Kasumi-1 (cell line): Measurements from ENCODE around the gene SRGAP3.

ENCODE experiments used
- DNase-seq, 2 experiments: peaks; one replicate each; lab custom pipeline; 2025; lab: John Stamatoyannopoulos, UW

Gene SRGAP3

DNA sequence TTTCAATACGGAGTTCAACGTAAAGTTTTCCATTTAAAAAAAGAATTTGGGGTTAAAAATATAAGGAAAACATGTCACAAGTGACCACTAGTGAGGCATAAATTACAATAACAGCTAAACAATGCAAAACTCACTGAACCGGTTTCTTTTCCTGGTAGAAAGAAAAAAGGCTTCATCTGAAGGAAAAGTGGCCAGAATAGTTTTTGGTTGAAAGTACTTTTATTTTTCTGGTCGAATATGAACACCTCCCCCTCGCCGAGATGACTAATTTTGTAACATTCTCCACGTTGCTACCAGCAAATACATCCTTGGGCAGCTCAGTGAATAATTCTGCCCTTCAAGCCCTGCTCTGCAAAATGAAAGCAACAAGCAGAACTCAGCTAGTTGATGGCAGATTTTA lies 3.9 kb upstream of the SRGAP3 start:
- no peak for DNase-seq

DNA sequence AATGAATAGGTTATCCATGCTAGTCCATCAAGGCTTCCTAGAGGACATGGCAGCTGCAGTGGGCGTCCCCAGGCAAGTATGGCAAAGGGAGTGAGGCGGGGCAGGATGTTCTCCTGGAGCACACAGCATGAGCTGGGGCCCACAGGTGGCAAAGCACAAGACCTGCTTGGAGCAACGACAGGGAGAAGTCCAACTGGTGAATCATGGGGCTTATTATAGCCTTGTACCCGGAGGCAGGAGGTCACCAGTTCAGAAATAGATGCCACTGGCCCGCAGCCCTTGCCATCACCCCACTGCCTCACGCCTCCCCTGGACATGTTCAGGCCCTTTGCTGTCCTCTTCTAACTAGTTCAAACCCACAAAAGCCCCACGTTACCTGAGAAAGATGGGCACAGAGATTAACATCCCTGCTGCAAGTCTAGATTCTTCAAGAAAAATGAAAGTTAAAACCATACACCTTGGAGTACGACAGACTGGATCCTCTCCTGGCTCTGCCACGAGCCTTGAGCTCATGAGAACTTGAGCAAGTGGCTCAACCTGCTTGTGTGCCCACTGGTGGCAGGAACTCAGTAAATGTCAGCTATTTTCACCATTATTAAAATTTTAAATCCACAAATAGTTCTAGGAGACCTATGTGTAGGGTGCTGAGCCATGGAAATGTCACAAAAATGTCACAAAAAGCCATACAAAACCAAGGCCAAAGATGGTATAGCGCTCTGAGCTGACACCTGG lies 1.8 kb upstream of the SRGAP3 start:
- no peak for DNase-seq

DNA sequence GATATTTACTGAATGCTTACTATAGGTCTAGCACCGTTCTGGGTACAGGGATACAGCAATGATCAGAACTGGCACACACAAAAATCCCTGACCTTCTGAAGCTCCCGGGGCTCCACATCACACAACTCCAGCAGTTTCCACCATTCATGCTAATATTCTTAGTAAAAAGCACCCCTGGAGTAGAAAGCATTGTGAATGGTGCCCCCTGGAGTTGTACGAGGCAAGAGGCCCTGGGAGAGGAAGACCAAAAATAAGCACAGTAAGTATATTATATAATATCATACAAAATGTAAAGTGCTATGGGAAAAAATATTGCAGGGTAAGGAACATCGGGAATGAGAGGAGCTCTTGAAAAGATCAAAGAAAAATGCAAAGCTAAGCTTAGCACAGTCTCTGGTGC lies 790 bp upstream of the SRGAP3 start:
- DNase-seq: peak; percentile 30 to 35

DNA sequence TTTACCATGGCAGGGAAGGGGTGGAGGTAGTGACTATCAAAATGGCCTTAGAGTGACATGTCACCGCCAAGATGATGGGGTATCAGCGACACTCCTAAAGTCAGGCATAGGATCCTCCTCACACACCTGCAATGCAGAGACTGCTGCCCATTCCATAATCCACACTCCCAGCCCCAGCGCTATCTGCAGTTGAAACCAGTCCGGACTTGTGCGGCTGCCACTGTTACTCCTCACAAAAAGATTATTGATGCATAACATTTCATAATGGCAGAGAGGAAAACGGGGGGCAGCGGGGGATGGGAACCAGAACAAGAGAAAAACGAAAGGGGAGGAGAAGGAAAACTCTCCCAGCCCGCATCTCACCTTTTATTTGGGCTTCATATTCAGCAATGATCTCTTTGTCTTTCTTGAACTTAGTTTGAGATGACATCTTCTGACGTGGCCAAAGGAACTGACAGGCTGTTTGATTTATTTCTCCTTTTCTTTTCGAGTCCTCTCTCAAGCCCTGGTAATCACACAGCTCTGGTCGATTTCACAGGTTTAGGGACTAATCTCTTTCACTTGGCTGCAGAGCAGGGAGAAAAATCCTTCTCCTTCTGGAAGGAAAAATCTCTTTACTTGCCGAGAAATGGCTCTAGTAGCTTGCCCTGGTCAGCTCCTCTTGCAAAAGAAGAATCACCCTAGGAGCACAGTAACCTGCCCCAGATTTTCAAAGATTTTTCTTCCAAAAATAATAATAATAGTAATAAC lies 749 bp downstream of the SRGAP3 start:
- DNase-seq: peak in 1 of 2 experiments; percentile 31

DNA sequence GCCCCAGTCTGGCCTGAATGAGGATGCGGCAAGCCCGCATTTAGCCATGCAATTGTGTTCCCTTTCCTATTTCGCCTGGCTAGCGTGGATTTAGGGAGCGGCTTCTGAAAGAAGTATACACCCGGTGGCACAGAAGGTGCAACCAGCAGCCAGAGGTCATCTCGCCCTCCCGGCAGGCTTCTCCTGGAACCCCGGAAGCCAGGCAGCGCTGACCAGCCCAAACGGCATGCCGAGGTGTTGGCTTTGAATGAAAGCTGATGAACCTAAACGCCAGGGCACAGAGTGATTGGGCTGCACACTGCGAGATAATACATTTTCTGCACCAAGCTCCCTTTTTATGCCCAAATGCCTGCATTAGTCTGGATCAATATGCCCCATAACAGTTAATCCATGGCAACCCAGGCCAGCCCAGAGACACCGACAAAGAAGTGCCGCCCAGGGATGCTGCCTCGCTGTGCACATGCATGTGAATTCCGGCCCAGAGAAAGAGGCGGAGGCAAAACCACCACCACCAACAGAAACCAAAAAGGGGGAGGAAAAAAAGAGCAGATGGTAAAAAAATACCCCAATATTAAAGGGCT lies 1.4 kb downstream of the SRGAP3 start:
- DNase-seq: no peak

DNA sequence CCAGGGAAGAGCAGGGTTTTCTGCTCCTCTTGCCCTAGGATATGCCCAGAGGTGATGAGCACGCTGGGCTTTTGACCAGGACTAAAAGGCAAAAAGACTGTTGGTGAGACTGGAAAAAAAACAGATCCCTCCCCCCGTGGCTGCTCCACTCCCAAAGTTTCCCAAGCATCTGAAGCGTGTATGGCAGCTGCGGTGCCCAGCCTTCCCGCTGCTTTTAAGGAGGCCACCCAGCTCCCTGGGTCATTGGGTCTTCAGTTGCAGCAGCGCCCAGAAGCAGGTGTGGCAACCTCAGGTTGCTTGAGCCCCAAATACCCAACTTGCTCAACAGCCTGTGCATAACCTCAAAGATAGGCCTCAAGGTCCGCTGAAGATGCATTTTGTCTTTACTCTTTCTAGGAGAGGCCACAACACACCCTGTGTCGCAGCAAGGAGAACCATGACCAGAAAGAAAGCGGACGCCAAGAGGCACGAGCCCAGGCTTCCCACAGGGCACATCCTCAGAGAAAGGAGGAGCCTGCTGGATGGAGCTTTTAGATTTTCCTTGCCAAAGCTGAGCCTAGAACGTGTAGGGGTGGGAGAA lies 2.0 kb downstream of the SRGAP3 start:
- no peak for DNase-seq

DNA sequence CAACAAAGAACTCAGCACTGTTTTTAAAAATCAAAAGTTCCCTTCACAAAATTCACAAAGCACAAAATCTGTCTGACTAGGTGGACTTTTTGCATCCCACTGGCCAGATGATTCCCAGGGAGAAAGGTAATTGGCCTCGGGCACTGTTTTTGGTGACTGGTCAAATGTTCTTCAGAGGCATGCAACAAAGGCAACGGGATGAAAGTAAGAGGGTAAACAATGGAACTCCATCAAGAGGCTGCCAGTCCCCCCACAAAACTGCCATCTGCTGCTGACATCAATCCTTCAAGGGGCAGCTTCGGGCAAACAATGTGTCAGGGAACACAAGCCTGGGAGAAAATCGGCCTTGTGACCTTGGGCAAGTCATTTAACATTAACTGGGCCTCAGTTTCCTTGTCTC lies 3.3 kb downstream of the SRGAP3 start:
- DNase-seq: no peak

DNA sequence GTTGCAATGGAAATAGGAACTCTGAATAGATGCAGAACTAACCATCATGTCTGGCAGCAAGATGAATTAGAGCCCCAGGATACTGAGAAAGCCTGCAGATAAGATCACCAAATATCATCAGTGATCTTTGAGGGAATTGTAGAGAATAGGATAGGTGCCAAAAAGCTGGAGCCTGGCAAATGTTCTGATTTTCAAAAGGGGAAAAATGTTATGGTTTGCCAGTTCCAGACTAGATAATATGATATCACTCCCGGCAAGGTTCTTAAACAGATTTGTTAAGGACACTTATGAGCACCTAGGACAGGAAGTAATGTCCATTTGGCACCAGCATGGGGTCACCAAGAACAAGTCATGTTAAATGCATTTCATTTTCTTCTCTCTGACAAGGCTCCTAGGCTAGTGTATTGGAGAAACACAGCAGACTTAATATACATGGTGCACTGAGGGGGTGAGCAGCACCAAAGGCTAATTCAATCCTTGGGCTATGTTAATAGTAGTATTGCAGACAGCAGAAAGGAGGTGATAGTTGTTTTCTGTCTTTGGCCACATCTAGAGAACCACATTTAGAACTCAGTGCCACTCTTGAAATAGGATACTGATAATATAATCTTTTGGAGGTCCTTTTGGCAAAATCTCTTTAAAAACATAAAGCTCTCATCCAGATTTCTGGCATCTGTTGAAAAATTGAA lies 4.8 kb downstream of the SRGAP3 start:
- no peak for DNase-seq

DNA sequence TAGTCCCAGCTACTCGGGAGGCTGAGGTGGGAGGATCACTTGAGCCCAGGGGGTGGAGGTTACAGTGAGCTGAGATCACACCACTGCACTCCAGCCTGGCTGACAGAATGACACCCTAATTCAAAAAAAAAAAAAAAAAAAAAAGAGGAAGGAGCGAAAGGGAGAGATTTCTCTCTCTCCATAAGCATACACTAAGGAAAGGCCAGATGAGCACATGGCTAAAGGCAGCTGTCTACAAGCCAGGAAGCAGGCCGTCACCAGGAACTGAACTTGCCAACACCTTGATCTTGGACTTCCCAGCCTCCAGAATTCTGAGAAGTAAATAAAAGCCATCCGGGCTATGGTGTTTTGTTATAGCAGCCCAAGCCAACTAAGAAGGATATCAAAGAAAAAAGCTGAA lies 7.5 kb downstream of the SRGAP3 start:
- DNase-seq: no peak

DNA sequence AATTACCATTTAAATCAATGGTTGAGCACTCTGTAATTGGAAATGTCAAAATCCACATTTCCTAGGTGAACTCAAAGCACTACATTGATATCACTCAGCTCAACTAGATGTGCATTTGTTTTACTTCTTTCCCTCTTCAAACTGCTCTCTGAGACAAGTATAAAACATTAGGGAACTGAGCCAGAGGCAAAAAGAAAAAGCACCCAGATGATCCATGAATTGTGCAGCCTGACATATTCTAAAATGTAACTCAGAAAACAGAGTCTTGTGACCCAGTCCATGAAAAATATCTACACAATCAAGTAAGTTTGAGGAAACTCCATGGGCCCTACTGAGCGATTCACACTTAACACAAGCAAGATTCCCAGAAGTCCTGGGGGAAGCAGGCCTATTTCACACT lies 9.8 kb downstream of the SRGAP3 start:
- no peak for DNase-seq

DNA sequence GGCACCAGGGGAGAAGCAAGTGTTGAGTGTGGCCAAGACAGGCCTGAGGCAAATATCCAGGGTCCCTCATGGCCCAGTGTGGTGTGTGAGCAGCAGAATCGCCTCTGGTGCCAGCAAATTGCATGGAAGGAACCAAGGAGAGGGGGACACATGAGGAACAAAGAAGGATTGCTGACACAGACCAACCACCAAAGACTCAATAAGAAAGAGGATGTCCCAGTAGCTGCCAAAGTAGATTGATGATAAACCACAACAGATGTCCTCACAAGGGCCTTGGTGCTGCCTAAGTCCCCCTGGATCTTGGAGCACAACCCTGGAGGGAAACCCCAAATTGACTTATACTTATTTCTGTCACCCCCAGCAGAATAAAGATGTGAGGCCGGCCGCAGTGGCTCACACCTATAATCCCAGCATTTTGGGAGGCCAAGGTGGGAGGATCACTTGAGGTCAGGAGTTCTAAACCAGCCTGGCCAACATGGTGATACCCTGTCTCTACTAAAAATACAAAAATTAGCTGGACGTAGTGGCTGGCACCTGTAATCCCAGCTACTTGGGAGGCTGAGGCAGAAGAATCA lies 10.6 kb downstream of the SRGAP3 start:
- DNase-seq: no peak

DNA sequence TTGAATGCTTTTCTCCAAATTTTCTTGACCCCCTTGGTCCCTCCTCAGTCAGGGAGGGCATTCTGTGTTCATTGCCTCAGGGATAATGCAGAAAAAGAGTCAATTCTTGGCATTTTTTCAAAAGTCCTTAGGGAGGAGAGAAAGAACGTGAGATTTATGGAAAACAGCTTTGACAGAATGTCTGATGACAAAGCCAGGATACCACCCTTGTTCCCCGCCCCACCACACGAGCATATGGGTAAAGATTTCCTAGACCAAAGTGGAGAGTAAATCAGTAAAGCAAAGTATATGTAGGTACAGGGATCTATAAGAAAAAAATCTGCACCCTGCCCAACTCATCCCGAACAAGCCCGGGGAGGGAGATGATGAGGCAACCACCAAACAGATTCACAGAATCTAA lies 11.2 kb downstream of the SRGAP3 start:
- no peak for DNase-seq

DNA sequence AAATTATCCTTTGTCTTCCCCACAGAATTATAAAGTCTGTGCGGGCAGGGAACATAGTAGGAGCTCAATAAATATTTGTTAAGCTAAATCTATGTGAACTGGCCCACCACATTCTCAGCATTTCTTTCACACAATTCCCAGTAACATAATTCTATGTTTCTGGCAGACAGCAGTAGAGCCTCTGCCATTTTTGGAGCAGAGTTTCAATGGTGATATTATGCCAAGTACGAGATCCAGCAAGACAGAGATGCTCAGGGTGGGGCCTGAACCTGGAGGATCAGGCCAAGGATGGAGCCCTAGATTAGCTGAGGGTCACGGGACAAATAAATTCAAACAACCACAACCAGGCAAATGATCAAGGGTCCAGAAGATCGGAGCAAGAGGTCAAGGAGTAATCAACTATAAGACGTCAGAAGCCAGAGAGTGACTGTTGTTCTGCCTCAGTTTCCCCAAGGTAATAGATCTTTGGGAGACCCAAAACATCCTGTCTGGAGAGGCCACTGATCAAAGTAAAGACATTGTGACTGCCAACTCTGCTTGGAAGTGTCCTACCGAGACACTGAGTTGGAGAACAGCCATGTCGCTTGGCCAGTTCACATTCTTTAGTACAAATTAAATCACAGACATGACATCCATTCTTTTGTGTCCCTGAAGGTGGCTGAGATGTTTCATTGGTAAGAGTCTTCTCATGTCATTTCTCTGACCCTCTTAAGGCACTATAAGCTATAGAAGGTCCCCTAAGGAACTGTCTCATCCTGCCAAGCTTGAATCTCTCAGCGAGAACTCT lies 15.4 kb downstream of the SRGAP3 start:
- no peak for DNase-seq

DNA sequence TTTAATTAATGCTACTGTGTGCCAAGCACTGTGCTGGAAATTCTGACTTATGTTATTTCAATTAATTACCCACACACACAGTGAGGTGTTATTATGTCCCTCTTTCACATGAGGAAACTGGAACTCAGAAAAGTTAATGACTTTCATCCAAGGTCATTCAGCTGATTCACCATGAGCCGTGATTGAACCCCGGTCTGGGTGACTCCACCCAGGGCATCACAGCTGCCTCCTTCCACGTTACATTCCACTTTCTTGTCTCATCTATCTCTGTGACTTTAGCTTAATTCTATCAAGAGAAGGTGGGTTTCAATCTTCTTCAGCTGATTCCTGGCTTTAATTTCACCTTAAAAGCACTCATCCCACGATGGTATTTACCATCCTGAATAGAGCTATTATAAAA lies 16.3 kb downstream of the SRGAP3 start:
- no peak for DNase-seq

DNA sequence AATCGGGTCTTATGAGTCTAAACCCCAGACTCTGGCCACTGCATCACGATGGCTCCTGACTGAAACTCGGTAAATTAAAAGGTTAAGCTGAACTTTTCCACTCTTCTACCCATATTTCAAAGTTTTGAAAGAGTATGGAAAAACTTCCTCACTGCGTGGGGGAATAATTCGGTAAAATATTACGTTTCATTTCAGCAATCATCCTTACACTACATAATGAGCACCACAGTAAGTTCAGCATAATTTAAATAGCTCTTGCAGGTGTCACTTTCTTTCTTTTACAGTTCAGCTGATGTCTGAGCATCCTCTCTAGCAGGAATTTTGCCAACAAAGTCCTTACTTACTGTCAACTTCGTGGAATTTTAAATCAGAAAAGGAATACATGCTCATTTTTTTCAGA lies 17.5 kb downstream of the SRGAP3 start:
- no peak for DNase-seq

DNA sequence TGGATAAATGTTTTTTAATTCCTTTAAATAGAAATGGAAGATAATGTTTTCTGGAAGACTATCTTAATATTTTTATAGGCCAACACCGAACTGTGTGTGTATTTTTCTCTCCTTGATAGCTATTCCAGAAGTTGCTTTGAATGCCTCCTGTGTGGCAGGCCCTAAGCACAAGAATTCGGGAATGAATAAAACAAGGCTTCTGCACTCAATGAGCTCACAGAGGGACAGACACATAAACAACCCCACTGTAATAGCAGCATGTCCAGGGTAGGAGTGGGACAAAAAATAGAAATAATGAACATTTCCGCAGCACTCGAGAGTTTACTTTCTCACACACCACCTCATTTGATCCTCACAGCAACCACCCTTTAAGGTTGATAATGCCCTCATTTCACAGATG lies 18.0 kb downstream of the SRGAP3 start:
- DNase-seq: no peak

DNA sequence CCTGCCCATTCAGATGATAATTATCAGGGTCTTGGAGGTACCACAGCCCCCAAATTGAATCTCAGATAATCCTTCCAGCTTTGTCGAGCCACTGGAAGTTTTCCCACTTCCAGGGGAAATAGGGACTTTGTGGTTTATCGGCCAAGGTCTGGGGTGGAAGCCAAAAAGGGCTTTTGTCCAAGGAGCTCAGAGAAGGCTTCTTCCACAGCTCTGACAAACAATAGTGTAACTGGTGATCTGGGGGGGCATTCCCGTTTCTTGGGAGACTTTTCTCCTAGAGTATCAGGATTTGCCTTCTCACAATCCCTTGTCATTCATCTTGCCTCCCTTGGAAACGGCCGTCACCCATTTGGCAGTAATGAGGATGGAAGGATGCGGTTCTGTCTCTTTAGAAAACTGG lies 18.4 kb downstream of the SRGAP3 start:
- DNase-seq: no peak

DNA sequence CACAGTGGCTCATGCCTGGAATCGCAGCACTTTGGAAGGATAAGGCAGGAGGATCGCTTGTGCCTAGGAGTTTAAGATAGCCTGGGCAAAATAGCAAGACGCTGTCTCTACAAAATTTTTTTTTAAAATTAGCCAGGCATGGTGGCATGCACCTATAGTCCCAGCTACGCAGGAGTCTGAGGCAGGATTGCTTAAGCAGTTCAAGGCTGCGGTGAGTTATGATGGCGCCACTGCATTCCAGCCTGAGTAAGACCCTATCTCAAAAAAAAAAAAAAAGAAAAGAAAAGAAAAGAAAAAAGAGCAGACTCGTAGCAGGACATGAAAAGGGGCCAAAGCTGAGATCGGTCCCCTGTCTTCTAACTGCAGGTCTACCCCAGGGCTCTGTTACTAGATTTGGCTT lies 18.9 kb downstream of the SRGAP3 start:
- no peak for DNase-seq

DNA sequence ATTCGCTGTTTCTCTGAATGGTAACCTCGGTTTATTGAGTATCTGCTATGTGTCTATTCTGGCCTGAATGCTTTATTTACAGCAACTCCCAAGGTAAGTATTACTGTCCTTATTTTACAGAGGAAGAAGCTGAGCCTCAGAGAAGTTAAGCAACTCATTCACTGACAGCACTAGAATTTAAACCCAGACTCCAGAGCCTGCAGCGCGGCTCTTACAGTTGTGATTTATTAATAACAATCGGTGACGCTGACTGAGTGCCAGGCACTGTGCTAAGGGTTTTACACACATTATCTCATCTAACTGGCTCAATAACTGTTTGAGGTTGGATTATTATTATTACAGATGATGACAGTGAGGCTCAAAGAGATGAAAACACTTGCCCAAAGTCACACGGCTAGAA lies 19.6 kb downstream of the SRGAP3 start:
- no peak for DNase-seq

DNA sequence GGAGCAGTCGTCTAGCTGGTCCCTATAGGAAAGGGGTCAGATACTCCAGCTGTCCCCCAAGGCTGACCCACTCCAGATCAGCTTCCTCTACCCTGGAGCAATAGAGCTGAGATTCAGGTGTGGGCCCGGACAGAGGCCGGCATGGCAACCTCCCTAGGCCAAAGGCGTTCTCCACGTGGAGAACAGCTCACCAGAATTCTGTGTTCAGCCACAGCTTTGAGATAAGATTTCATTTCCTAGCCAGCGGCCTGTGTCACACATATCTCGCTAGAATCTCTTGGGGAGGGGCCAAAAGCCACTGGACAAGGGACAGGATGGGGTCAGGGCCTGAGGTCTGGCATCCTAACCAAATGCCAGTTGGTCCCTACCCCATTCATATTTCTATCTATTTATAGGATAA lies 20.1 kb downstream of the SRGAP3 start:
- DNase-seq: no peak

DNA sequence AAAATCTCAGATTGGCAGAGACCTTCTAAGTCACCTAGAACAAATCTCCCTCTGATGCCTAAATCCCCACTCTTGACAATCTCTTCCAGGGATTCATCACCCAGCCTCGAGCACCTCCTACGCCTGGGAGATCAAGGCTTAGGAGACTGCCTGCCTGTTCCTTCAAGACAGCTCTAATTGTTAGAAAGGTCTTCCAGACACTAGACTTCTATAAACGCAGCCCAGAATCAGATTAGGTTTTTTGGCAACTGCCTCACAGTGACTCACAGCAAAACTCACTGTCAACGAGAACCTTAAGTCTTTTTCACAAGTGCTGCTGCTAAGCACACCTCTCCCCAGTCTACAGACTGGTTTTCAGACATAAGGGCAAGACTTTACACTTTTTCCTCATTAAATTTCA lies 23.1 kb downstream of the SRGAP3 start:
- no peak for DNase-seq
